NCI-H146 treated with DMSO at 0.1 percent for 48 hours (cell line): ENCODE results near the gene VWA5A.

Source experiments
- DNase-seq: peaks from one replicate; lab custom pipeline; 2025; ENCODE audit not compliant: unreplicated experiment; lab: John Stamatoyannopoulos, UW

VWA5A gene, protein sequence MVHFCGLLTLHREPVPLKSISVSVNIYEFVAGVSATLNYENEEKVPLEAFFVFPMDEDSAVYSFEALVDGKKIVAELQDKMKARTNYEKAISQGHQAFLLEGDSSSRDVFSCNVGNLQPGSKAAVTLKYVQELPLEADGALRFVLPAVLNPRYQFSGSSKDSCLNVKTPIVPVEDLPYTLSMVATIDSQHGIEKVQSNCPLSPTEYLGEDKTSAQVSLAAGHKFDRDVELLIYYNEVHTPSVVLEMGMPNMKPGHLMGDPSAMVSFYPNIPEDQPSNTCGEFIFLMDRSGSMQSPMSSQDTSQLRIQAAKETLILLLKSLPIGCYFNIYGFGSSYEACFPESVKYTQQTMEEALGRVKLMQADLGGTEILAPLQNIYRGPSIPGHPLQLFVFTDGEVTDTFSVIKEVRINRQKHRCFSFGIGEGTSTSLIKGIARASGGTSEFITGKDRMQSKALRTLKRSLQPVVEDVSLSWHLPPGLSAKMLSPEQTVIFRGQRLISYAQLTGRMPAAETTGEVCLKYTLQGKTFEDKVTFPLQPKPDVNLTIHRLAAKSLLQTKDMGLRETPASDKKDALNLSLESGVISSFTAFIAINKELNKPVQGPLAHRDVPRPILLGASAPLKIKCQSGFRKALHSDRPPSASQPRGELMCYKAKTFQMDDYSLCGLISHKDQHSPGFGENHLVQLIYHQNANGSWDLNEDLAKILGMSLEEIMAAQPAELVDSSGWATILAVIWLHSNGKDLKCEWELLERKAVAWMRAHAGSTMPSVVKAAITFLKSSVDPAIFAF

DNA sequence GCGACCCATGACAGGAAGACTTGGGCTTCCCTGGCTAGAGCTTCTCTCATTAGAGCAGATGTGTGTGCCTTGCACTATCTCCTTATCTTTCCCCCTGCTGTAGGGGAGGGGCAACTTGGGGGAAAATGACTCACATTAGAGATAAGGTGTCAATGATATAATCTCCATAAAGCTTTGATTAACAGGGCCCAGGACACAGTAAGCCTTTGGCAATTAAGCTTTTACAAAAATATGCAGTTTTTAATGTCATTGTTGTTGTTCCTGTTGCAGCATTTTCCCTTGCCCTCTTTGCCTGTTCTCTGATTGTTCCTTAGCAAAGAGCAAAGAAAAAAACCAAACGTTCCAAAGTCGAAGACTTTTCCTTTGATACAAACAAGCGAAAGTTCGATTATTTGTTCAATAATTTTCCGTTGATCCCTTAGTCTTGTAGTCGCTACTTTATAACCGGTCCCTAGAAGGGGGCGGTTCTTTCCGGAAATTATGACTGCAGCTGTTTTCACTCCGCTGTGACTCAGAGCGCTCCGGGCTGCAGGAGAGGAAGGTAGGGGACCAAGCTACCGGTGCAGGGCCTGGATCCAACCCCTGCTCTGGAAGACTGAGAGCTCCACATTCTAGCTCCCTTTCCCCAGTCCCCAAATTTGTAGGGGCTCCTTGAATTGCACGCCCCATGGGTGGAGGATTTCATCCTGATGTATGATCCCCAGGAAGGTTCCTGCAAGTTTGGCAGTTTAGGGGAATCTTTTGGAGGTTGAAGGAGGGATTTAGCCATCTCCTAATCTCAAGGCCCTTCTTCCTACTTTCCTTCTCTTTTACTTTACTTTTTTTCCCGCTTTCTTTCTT, at the start of gene VWA5A:
Gene VWA5A (plus strand): TSS at position 509 of the 840 bp plus-strand sequence. CDS start 2,062 bp downstream, outside the sequence.
- no peak for DNase-seq

DNA sequence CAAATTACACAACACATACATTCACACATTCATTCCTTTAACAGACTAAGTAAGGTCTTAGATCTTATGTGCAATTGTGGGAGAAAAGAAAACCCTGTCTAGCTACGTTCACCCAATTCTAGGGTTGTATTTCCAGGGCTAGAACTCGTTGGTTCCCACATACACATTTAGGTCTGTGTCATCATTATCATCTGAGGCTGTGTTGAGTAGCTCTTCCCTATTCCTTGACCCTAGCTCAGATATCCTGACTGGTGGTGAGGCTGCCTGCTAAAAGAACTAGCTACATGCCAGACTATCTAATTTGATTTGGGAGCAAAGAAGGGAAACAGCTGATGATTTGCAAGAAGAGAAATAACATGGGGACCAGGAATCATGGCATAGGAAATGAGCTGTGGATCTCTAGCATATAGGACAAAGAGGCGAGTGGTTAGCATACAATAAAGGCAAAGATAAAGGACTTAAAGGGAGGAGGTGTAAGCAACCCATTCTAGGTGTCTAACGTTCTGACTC, 46.6 kb upstream of the VWA5A start:
- DNase-seq = no peak

DNA sequence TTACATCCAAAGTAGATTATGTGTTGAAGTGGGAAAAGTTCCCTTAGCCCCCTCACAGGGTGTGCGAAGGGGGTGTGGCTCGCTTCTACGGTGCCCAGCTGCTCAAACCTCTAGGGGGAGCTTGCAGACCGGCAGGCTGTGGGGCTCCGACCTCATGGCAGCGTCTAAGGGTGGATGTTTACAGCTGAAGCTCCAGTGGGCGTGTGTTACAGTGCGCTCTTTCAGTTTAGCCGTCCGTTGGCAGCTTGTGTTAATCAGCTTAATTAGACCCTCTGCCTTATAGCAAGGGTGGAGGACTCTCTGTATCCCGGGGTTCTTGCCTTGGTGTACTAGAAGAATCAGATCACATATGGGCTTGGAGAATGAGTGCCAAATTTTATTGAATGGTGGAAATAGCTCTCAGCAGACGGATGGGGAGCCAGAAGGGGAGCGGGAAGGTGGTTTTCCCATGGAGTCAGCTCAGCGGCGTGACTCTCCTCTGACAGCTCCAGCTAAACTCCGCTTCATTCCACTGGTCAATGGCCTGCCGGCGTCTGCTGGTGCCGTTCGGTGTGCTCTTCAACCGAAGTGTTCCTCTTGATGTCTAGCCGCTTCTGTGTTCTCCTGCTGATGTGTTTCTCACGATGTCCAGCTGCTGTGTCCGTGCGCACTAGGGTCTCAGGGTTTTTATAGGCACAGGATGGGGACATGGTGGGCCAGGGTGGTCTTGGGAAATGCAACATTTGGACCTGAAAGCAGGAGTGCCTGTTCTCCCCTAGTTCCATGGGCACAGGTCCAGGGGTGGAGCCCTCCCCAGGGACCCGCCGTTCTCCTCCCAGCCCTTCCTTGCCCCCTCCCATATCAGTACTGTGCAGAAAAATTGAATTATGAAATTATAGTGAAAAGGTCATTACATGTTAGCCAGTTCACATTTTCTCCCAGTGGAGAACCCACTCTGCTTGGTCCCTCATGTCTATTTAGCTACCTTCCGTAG, 45.5 kb upstream of the VWA5A start:
- DNase-seq = no peak

DNA sequence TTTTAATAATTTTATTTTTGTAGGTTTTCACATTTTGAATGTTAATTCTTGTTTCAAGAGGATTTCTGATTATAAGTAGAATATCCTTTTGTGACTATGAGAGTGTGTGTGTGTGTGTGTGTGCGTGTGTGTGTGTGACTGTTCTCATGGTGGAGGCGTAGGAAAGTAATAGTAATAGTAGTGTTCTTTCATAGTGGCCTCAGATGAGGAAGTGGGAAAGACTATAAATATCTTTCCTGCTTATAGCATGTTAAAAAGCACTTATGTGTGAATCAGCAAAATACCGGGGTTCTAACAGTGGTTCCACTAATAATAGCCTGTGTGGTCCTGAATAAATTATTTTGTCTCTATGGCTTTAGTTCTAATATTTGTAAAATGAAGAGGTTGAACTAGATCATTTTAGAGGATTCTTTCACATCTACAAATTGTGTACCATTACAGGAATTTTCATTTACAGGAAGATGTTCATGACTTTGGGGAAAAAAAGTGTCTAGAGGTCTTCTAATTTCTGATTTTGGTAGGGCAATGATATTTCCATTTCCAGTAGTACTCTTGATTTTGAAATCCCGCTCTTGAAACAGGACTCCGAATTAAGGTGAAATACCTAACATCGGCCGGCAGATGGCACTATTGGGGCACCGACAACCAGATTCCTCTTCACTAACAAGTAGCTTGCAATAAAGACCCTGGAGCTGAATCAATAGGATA, 44.2 kb upstream of the VWA5A start:
- peak; percentile 16 for DNase-seq

DNA sequence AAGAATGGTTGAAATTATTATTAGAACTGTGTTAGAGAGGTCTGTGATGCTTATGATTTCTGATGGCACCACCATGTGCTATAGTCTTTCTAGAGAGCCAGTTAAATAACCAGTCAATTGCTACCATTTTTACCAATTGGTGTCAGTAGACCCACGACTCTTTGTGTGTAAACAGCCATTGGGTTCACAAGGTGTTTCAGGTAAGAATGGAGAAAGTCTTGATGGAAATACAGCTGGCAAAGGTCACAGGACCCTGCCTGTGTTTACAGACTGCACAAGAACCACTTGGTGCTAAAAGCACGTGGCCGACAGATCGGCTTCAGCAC, 43.7 kb upstream of the VWA5A start:
- no peak for DNase-seq

DNA sequence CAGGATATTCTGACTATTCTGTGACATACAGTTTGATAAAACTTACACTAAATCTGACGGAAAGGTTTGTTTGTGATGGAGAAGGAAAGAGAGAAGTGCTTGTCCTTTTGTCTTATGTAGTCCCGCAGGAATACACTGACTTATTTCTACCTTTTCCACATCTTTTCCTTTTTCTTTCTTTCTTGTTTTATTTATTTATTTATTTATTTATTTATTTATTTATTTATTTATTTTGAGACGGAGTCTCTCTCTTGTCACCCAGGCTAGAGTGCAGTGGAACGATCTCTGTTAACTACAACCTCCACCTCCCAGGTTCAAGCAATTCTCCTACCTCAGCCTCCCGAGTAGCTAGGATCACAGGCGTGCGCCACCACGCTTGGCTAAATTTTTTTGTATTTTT, 43.1 kb upstream of the VWA5A start:
- no peak for DNase-seq

DNA sequence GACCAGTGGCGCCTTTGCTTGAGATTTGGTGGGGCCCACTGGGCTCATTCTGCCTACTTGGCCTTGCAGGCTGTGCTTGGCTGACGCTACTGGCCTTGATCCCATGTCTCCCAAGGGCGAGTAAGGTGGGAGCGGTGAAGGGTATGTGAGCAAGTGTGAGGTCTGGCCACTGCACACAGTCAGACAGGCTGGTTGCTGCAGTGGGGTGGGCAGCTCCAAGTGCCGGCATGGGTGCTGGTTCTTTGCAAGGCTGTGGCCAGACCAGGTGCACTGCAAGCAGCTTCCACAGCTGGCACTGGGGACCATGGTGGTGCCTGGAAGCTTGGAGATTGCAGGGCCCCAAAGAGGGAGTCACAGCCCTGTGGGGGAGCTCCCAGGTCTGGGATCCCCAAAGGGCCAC, 40.7 kb upstream of the VWA5A start:
- DNase-seq = no peak

DNA sequence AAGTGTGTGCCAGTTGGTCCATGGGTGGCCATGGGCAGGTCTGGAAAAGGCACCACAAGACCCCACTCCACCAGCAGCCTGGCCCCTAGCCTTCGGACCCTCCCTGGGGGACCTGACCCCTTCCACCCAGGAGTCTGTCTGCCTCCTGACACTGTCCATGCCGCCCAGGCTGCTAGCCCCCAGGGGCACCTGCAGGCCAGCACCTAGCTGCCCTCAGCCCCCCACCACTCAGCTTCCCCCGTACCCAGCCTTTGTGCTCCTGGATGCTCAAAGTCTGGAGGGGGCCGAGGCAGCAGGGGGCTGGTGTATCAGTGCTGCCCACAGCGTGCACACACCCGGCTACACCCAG, 39.8 kb upstream of the VWA5A start:
- DNase-seq = no peak

DNA sequence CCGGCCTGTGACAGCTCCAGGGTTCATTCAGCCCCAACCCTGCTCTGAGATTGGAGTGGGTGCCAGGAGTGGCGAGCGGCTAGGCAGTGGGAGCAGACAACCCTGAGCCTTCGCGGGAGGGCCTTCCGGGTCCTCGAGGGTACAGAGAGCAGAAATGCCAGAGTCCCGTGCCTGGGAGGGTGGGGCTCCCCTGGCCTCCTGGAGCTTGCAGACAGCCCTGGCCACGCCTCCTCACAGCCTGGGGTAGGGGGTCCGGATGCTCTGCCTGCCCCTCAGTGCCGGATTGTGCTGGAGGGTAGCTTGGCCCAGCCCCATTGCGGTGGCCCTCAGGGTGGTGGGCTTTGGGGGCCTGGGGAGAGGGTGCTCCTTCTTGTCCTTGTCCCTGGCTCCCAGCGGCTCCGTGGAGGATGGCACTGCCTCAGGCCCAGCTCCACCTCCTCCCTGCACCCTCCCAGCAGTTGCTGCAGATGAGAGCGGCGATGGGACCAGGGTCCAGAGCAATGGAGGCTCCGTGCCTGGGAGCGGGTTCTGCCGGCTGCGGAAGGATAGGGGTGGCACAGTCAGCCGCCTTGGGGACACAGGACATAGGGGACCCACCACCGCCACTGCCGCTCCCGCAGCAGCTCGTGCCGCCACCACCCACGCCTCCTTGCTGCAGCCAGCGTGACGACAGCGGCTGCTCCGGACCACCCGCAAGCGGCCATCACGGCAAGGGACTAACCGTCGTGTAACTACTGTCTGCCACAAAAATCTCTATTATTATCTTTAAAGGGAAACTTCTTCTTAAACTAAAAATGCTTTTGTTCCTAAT, 39.2 kb upstream of the VWA5A start:
- no peak for DNase-seq

DNA sequence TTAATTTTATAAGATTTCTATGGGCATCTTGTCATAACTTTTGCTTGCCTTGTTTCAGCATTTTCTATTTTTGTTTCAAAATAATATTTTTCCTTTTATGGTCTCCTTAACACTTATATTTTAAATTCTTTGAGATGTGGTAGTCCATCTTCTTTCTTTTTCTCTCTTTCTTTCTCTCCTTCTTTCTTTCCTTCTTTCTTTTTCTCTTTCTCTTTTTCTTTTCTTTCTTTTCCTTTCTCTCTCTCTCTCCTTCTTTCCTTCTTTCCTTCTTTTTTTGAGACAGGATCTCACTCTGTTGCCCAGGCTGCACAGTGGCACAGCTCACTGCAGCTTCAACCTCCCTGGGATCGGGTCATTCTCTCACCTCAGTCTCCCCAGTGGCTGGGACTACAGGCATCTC, 38.0 kb upstream of the VWA5A start:
- no peak for DNase-seq

DNA sequence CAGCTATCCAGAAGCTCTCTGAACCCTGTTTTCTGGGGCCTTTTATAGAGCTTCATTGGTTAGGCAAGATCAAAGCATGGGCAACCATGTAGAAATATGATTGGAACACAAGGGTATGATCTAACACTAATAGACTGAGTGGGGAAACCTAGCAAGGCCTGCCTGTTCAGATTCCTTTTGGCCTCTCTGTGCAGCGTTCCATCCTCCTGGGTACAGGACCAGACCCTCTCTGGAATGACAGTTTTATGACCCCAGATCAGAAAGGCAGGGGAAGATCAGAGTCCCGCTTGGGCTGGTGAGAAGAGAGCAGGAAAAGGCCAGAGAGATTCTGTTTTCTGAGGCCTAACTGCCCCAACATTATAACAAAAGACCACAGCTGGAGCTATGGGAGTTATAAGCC, 36.7 kb upstream of the VWA5A start:
- no peak for DNase-seq

DNA sequence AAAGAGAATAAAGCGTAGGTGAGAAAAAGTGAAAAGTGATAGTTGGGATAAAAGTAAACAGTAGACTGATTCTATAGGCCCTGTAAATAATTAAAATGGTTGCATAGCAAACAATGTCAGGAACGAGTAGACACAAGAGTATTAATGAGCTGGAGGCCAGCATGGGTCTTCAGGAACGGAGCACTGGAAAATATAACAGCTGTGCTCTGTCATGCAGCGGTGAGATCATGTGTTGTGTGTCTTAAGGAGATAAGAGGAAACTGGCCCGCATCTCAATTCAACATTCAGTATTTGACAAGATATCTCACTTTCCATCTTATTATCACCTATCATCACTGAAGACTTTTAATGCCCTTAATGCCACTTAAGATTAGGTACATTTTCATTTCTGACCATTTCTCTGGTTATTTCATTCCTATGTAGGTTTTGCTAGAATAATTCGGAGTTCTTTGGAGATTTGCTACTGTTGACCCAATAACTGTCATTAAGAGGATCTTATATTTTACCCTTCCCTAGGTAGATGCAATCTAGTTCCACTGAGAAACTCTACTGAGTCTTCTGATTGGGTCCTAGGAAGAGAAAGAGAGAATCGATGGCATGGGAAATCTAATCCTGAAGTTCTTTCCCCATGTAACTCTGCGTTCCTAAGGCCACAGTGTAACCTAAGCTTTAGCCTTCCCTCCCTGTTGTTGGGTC, 35.5 kb upstream of the VWA5A start:
- DNase-seq = no peak

DNA sequence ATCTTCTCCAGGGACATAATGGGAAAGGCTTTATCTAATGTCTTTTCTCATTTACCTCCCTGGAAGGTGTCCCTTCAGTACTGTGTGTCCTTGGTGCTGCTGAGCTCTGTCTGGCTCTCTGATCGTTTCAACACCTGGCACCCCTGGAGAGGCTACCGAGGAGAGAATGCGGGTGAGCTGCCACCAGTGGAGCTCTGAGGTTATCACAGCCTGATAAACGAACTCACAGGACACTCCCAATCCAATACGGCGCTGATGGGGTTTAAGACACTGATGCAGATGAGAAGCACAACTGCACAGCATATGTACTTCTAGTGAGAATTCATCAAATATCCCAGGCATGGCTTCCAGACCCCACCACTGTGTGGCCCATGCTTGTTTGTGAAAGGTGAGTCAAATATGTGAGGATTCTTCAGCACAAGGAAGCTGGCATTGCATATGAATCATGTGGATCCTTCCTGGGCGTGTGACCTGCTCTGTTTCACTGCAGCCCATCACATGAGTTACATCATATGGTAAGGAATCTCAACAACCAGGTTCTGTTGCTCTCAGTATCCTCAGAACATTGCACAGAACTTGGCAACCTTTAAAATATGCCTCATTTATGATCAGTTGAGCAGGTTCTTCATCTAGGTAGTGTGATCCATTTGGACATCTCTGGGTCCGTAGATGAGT, 34.8 kb upstream of the VWA5A start:
- DNase-seq = no peak

DNA sequence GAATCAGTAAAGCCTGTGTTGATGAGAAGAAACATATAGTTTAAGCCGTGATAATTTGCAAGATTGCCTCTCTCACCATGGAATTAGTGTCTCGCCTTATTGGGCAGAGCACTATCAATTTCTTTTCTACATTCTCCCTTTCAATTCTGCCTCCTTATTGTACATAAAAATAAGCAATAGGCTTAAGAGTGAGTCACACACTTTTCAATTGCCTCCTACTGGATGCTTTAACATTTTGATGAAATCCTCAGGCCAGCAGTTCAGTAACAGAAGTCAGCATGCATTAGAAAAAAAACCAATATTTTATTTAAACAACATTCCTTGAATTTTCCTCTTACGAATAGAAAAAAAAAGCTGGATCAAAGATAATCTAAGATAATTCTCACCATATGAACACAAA, 33.8 kb upstream of the VWA5A start:
- DNase-seq = no peak

DNA sequence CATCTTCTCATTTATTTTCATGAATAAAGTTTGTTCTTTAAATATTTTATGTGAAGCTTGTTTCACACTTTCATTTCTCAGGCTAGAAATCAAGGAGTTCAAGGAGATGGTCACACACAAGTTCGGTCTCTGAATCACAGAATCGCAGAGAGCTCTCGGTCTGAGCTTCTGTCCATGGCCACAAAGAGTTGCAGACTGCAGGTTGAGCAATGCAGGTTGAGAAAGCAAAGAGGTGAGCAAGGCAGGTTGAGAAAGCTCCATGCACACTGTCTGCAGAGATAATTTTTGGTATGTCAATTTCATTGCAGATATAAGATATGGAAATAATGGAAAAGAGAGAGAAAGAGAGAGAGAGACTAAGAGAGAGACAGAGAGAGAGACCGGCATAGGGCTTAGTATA, 32.9 kb upstream of the VWA5A start:
- no peak for DNase-seq

DNA sequence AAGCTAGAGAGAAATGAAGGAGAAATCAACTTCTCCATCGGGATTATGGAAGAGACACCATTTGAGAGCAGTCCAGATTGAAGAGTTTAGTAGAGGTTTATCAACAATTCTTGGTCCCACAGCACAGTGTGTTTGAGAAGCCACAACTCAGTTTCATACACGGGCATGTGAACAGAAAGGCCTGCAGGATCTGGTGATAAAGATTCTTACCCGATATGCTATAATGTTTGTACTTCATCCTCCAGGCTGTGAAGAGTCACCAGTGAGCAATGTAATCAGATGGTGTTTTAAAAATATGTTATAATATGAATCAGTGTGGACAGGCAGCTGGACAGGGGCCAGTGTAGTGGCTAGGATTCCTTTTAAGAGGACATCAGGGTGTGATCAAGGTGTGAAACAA, 29.7 kb upstream of the VWA5A start:
- DNase-seq = no peak

DNA sequence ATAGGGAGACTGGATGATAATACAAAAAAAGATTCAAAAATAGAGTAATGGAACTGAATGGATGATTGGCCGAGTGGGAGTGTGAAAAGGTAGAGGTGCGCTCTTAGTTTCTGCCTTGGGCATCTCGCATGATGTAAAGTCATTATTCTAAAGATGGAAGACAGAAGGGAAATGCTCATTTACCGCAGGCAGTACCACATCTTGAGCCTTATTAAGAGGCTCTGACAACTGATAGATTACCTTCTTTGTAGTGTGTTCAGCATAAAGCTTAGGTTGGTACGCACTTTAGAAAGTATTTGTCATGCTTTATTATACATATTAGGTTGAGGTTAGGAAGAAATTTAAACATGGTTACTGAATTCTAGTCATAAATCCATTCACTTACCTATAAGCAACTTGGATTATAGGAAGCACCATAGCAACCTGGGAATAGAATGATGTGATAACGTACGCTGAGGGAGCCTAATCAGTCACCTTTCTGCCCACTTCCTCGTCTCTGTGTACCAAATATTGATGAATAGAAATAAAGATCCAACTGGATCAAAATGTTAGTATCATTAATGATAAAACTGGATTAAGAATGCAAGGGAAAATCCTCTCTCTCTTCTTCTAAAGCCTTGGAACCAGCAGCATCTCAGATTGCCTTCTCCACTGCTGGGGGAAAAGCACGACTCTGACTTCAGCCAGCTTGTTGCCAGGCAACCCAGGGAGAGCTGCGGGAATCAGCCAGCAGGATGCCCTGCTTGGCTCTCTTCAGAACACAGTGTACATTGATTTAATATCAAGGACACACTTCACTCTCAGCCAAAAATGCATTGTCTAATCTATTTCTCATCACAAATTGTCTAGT, 29.0 kb upstream of the VWA5A start:
- DNase-seq = no peak
